LNCaP clone FGC (cell line): ENCODE data around the gene SORCS3.
A peak's percentile ranks its signal among the peaks of the same experiment; 100 is the strongest.

Experiments
- DNase-seq: peaks from one replicate; pipeline ENCODE4 v3.0.0-alpha.2; 2011; ENCODE audit warnings: low read depth
- H3K4me3 ChIP-seq: 2 replicates; pipeline ENCODE4 v1.5.1; 2011; ENCODE audit warnings: mild to moderate bottlenecking, low read depth, low read length, control low read depth
- CTCF ChIP-seq: IDR thresholded peaks from 2 replicates; pipeline ENCODE4 v1.5.1; 2012; ENCODE audit warnings: mild to moderate bottlenecking; ENCODE audit not compliant: control insufficient read depth, insufficient read depth; ENCODE audit errors: extremely low read depth

The SORCS3 gene

GRCh38 chr10:104646146-104646545, 5.1 kb downstream of the SORCS3 start:
- no peak for TF ChIP-seq CTCF
- no peak for DNase-seq
- H3K4me3 ChIP-seq = no peak overlapping the region

GRCh38 chr10:104648421-104648820, 7.3 kb downstream of the SORCS3 start:
- no peak for TF ChIP-seq CTCF

GRCh38 chr10:104650072-104650471, 9.0 kb downstream of the SORCS3 start:
- H3K4me3 ChIP-seq = no peak overlapping the region
- no peak for DNase-seq
- TF ChIP-seq CTCF = peak; percentile 34

More at GRCh38 chr10:104648421-104648820, 7.3 kb downstream of the SORCS3 start:
- H3K4me3 ChIP-seq = no peak overlapping the region
- no peak for DNase-seq

- H3K4me3 ChIP-seq = no peak overlapping the region
- TF ChIP-seq CTCF = no peak
- DNase-seq = no peak
Observed at GRCh38 chr10:104650635-104651331, 9.7 kb downstream of the SORCS3 start.

GRCh38 chr10:104657036-104657435, 15.9 kb downstream of the SORCS3 start:
- no peak for DNase-seq
- H3K4me3 ChIP-seq = no peak overlapping the region
- no peak for TF ChIP-seq CTCF

- no peak for TF ChIP-seq CTCF
- no peak for DNase-seq
- no peak overlapping the region for H3K4me3 ChIP-seq
Observed at GRCh38 chr10:104657457-104657856, 16.4 kb downstream of the SORCS3 start.

- DNase-seq = no peak
- H3K4me3 ChIP-seq = no peak overlapping the region
- TF ChIP-seq CTCF = no peak
Observed at GRCh38 chr10:104658067-104658466, 17.0 kb downstream of the SORCS3 start.
